Coronary artery (tissue), 2 donors: ENCODE measurements around the gene ANK3.

Source experiments
- DNase-seq: peaks from one replicate; pipeline ENCODE4 v3.0.0-alpha.2; 2017; ENCODE audit warnings: low spot score
- H3K27ac ChIP-seq, 2 donors: fragments of 200-600 bp; sonication (generic); one replicate each; pipeline ENCODE4 v1.5.1; 2016 to 2019
- H3K4me3 ChIP-seq: fragments of 200-600 bp; sonication (generic); 2 replicates; pipeline ENCODE4 v1.5.1; 2016; ENCODE audit warnings: mild to moderate bottlenecking, moderate library complexity
- TF ChIP-seq, protein P1 (sequence below): fragments of 200-600 bp; sonication (generic); IDR thresholded peaks from one replicate; pipeline ENCODE4 v1.5.1; 2019; ENCODE audit warnings: antibody characterized with exemption

Gene ANK3

DNA sequence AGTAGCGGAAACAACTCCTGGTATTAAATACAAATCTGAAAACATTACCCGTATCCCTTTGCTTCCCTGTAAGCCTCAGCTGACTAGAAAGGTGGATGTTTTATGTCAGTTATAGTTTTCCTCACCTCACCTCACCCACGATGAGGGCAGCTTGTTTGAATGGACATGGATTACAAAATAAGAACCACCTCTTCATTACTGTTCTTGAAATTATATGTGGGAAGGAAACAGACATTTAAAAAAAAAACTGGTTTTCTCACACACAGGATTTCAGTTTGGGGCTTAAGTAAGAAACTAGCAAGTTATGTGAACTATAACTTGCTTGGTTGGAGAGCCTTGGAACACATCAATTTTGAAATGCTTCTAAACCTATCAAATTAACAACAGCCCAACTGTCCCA, 250.4 kb downstream of the ANK3 start:
- H3K4me3 ChIP-seq: no peak overlapping the region
- TF ChIP-seq, protein P1, sequence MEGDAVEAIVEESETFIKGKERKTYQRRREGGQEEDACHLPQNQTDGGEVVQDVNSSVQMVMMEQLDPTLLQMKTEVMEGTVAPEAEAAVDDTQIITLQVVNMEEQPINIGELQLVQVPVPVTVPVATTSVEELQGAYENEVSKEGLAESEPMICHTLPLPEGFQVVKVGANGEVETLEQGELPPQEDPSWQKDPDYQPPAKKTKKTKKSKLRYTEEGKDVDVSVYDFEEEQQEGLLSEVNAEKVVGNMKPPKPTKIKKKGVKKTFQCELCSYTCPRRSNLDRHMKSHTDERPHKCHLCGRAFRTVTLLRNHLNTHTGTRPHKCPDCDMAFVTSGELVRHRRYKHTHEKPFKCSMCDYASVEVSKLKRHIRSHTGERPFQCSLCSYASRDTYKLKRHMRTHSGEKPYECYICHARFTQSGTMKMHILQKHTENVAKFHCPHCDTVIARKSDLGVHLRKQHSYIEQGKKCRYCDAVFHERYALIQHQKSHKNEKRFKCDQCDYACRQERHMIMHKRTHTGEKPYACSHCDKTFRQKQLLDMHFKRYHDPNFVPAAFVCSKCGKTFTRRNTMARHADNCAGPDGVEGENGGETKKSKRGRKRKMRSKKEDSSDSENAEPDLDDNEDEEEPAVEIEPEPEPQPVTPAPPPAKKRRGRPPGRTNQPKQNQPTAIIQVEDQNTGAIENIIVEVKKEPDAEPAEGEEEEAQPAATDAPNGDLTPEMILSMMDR: no peak
- H3K27ac ChIP-seq: no peak overlapping the region
- DNase-seq: no peak

DNA sequence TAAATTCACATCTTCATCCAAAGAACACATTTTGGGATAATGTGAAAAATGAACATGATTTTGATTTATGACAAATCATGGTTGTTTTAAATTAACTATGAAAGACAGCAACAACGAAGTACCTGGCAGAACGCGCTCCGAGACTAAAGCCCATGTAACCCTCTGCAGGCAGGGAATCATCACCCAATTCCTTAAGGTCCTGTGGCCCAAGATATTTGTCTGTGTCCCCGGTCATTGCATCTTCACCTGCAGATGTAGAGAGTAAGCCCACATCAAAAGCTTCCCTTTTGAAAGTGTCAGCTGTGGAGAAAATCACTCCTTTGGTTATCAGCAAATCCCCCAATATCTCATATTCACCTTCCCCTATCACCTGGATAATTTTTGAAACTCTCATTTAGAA, 250.8 kb downstream of the ANK3 start:
- H3K27ac ChIP-seq: no peak overlapping the region
- DNase-seq: no peak
- no peak overlapping the region for H3K4me3 ChIP-seq
- TF ChIP-seq, protein P1: no peak

DNA sequence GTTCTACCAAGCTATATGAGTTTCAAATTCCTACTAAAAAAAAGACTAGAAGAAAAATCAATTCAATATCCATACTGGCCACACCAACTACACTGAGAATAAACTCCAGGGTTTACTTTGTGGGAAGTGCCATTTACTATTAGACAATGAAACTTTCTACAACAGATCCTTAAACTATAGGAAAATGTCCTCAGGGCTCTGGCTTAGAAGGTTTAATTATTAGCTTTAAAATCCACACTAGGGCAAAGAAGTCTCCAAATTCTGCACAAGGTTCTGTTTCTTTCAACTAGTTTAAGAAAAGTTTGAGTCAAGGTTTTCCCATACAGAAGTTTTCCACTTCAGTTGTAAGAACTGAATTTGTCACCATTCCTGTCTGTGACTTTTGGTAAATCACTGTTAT, 251.6 kb downstream of the ANK3 start:
- no peak overlapping the region for H3K27ac ChIP-seq
- TF ChIP-seq, protein P1: no peak
- DNase-seq: no peak
- no peak overlapping the region for H3K4me3 ChIP-seq

DNA sequence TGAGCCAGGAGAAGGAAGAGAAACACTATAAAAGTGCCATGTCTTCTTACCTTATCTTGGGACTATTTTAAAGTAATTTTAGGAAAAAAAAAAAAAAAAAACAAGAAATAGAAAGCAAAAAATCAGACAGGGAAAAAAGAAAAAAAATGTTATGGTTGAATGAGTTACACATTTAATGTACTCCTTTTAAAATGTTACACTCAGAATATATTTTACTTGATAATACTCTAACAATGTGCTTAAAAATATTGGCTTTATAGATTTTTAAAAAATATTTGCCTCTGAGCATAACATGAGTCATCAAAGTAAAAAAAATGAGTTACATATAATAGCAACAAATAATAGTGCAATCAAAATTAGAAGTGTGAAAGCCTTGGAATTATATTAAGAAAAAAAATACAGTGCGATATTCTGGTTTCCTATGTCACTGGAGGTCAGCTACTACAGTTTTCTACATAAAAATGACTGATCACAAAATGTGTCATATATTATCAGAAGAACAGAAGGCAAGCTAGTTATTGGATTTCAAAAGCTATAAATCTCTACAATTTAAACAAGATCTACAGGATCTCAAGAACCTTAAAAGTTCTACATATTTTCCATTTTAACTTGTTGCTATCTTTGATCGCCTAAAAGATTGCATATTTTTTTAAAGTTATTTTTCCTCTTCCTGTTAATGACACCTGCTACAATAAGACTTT, 252.2 kb downstream of the ANK3 start:
- DNase-seq: no peak
- no peak overlapping the region for H3K27ac ChIP-seq
- no peak overlapping the region for H3K4me3 ChIP-seq
- TF ChIP-seq, protein P1: no peak

DNA sequence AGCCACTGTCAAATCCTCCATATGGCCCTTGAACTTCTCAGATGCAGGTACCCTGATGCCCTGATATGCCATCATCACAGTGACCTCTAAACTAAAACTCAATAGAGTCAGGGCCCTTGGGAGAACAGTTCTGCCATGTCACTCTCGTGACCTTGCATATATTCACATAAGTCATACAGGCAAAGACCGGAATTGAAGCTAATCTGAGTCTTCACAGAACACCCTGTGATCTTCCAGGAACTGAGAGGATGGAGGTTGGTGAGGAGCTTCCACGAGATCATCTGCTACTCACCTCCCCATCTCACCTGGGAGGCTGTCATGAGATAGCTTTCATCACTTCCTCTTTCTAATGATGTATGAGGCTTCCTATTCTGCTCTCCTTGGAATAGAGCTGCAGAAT, 254.7 kb downstream of the ANK3 start:
- DNase-seq: no peak
- TF ChIP-seq, protein P1: no peak
- Histone ChIP-seq H3K27ac (no peak overlapping the region), H3K4me3 (no peak overlapping the region)

DNA sequence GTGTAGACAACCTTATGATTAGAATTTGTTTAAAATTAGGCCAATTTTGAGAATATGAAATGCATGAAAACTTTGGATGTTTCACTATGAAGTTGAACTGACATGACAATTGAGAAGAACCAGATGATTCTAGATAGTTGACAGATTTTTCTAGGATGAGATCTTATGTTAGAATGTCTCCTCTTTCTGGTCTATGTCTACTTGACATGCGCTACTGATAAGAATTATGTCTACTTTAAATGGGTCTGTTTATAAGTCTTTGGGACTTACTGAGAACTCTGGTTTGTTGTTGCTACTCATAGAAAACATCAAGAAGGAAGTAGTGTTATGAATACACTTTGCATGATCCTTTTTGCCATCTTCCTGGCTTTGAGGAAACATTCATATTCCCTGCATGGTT, 255.1 kb downstream of the ANK3 start:
- no peak for DNase-seq
- TF ChIP-seq, protein P1: no peak
- H3K4me3 ChIP-seq: no peak overlapping the region
- no peak overlapping the region for H3K27ac ChIP-seq

DNA sequence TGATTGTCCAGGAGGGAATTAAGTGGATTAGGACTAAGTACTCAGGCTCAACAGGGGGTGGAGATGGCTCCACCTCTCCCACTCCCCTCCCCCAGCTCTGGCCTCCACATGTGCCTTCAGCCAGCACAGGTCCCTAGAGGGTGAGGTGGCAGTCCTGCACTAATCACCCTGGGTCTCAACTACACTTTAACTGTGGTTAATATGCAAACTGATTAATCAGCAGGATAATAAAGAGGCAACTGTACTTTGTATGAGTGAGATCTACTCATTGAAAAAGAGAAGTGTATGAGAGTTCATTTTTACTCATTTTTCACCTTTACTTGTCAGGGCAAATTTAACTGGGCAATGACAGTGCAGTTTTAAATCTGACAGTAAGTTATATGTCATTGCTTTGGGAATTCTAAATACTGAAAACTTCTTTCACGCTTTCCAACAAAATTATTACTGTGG, 259.5 kb downstream of the ANK3 start:
- DNase-seq: no peak
- TF ChIP-seq, protein P1: no peak
- Histone ChIP-seq H3K27ac (no peak overlapping the region), H3K4me3 (no peak overlapping the region)
